ENCODE data around the gene DEFB132. TPM values are rescaled to one million over a fixed set of nuclear protein-coding genes. Genes with fewer than 3 reads are reported as not detected.

DEFB132 gene
- total and polyA plus RNA-seq, 9 of the 15 experiments (the other 6 are each of a cell fraction or from before 2014, with no cell fraction given), result not detected

GRCh38 chr20:297098-297924 lies 39.8 kb downstream of the DEFB132 start, which contains the start of gene ZCCHC3 (continued):
- TF ChIP-seq RBBP5 (IDR thresholded peaks at IDR 0.05; ENCODE audit: borderline replicate concordance, insufficient read depth, low read length, poor library complexity, severe bottlenecking) (peak; percentile 65), ZFX (CRISPR knock-in tag; IDR thresholded peaks at IDR 0.05) (peak; percentile 81), HLTF (IDR thresholded peaks at IDR 0.05) (0 out of 2 replicates have a peak, but pooled peaks have one; percentile 35), TEAD4 (IDR thresholded peaks at IDR 0.05; ENCODE audit: low read length) (peak; percentile 47; the same call in 1 of the 2 replicates), TEAD4 (CRISPR knock-in tag; IDR thresholded peaks at IDR 0.05; ENCODE audit: borderline replicate concordance) (no peak), GABPB1 (CRISPR knock-in tag; IDR thresholded peaks at IDR 0.05) (peak; percentile 57), FUS (optimal IDR thresholded peaks at IDR 0.05; ENCODE audit: low read depth, low read length) (no peak), ATF1 (CRISPR knock-in tag; IDR thresholded peaks at IDR 0.05) (no peak), ATF1 (tag; IDR thresholded peaks at IDR 0.05) (peak; percentile 79), CBX1 (IDR thresholded peaks at IDR 0.05; ENCODE audit: low read depth) (peak; percentile 57; the same call in 1 of the 2 replicates), EGR1 (conservative IDR thresholded peaks at IDR 0.05) (peak; percentile 80), BHLHE40 (IDR thresholded peaks at IDR 0.05; ENCODE audit: low read length) (peak; percentile 79), BRCA1 (IDR thresholded peaks at IDR 0.05) (no peak), BRCA1 (CRISPR knock-in tag; IDR thresholded peaks at IDR 0.05) (no peak), ZNF24 (IDR thresholded peaks at IDR 0.05) (0 out of 2 replicates have a peak, but pooled peaks have one; percentile 33), FOSL1 (tag; conservative IDR thresholded peaks at IDR 0.05) (peak; percentile 10; the same call in 1 of the 2 replicates), KAT7 (CRISPR knock-in tag; IDR thresholded peaks at IDR 0.05; ENCODE audit: borderline replicate concordance) (peak; percentile 3; the same call in 1 of the 2 replicates), SUPT5H (IDR thresholded peaks at IDR 0.05) (peak; percentile 53)
- TF ChIP-seq, protein P1, sequence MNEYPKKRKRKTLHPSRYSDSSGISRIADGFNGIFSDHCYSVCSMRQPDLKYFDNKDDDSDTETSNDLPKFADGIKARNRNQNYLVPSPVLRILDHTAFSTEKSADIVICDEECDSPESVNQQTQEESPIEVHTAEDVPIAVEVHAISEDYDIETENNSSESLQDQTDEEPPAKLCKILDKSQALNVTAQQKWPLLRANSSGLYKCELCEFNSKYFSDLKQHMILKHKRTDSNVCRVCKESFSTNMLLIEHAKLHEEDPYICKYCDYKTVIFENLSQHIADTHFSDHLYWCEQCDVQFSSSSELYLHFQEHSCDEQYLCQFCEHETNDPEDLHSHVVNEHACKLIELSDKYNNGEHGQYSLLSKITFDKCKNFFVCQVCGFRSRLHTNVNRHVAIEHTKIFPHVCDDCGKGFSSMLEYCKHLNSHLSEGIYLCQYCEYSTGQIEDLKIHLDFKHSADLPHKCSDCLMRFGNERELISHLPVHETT (CRISPR knock-in tag; conservative IDR thresholded peaks at IDR 0.05 in 1 of 2, IDR thresholded peaks at IDR 0.05 in 1 of 2), result peak in 1 of 2 experiments; percentile 69; a peak in 2 of 4 replicates
- TF ChIP-seq, protein P2, sequence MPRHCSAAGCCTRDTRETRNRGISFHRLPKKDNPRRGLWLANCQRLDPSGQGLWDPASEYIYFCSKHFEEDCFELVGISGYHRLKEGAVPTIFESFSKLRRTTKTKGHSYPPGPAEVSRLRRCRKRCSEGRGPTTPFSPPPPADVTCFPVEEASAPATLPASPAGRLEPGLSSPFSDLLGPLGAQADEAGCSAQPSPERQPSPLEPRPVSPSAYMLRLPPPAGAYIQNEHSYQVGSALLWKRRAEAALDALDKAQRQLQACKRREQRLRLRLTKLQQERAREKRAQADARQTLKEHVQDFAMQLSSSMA (CRISPR knock-in tag; IDR thresholded peaks at IDR 0.05), result 0 out of 2 replicates have a peak, but pooled peaks have one; percentile 57
- TF ChIP-seq, protein P3, sequence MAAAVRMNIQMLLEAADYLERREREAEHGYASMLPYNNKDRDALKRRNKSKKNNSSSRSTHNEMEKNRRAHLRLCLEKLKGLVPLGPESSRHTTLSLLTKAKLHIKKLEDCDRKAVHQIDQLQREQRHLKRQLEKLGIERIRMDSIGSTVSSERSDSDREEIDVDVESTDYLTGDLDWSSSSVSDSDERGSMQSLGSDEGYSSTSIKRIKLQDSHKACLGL (CRISPR knock-in tag; IDR thresholded peaks at IDR 0.05; ENCODE audit: borderline replicate concordance, poor library complexity, severe bottlenecking), result no peak
